Coronary artery (tissue), 2 donors: ENCODE measurements around the gene CETP.
"Not testable (repeated sequence)": the region's sequence is repeated elsewhere in the genome, so short reads cannot be mapped to it uniquely, and the experiment has no call there.

Experiments used
- DNase-seq: peaks from one replicate; pipeline ENCODE4 v3.0.0-alpha.2; 2017; ENCODE audit warnings: low spot score
- H3K27ac ChIP-seq, 2 donors: fragments of 200-600 bp; sonication (generic); one replicate each; pipeline ENCODE4 v1.5.1; 2016 to 2019
- H3K4me3 ChIP-seq: fragments of 200-600 bp; sonication (generic); 2 replicates; pipeline ENCODE4 v1.5.1; 2016; ENCODE audit warnings: mild to moderate bottlenecking, moderate library complexity
- TF ChIP-seq, protein P1 (sequence below): fragments of 200-600 bp; sonication (generic); IDR thresholded peaks from one replicate; pipeline ENCODE4 v1.5.1; 2019; ENCODE audit warnings: antibody characterized with exemption

CETP gene

DNA sequence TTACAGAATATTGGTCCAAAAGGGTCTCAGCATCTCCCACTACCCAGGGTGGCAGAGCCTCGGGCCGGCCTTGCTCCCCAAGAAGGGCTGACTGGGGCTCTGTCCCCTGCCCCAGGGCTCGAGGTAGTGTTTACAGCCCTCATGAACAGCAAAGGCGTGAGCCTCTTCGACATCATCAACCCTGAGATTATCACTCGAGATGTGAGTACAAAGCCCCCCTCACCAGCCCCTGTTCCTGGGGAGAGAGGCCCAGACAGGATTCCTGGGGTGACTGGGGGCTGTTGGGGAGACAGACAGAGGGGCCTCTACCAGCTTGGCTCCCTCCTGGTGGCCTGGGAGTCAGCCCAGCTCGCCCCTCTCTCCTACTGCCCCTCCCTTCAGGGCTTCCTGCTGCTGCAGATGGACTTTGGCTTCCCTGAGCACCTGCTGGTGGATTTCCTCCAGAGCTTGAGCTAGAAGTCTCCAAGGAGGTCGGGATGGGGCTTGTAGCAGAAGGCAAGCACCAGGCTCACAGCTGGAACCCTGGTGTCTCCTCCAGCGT, 21.5 kb downstream of the CETP start:
- no peak for DNase-seq
- no peak overlapping the region for H3K4me3 ChIP-seq
- TF ChIP-seq, protein P1, sequence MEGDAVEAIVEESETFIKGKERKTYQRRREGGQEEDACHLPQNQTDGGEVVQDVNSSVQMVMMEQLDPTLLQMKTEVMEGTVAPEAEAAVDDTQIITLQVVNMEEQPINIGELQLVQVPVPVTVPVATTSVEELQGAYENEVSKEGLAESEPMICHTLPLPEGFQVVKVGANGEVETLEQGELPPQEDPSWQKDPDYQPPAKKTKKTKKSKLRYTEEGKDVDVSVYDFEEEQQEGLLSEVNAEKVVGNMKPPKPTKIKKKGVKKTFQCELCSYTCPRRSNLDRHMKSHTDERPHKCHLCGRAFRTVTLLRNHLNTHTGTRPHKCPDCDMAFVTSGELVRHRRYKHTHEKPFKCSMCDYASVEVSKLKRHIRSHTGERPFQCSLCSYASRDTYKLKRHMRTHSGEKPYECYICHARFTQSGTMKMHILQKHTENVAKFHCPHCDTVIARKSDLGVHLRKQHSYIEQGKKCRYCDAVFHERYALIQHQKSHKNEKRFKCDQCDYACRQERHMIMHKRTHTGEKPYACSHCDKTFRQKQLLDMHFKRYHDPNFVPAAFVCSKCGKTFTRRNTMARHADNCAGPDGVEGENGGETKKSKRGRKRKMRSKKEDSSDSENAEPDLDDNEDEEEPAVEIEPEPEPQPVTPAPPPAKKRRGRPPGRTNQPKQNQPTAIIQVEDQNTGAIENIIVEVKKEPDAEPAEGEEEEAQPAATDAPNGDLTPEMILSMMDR = no peak
- no peak overlapping the region for H3K27ac ChIP-seq

DNA sequence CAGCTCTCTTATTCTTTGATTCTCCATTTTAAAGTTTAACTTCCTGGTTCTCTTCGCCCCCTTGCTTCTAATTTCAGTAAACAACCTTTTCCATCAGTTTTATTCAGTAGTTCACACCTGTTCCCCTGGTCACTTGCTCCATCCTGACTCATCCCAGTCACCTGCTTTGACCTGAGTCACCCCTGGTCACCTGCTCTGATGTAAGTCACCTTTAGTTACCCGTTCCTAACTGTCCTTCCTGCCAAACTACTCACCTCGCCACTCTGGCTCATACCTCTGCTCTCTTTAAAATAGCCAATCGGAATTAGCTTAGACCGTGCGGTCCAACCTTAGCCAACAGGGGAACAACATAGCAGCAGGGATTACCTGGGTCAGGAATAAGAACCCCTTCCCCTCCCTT, 22.9 kb downstream of the CETP start:
- H3K27ac ChIP-seq = peak overlapping the region in 1 of 2 donors; percentile 66
- TF ChIP-seq, protein P1 = no peak
- DNase-seq = no peak
- H3K4me3 ChIP-seq = no peak overlapping the region

DNA sequence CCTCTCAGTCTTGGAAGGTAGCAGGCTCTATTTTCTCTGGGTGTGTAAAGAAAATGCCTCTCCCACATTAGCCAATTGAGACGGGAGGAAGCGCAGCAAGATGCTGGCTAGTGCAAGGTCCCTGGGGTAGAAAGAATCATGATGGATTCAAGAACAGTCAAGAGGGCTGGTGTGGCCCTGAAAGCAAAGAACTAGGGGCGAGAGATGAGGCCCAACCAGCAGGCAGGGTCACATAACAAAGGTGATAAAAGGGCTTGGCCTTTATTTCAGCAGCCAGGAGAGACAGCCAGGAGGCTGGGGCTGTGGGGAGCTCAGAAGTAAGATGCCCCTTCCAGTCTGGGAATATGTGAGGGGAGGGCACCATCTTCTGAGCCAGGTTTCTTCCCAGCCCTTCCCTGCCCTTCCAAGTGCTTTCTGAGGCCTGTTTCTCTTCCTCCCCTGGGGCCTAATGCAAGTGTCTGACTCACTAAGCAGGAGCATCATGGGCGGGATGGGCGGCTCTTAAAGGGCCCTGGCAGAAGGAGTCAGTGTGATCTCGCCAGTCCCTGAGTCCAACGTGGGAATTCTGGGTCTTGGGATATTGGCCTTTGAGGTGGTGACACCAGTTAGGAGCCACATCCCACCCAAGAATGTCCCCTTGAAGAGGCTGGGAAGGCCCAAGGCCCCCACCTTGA, 23.7 kb downstream of the CETP start:
- peak; percentile 86 for DNase-seq
- peak overlapping the region; percentile 58 to 66 for H3K27ac ChIP-seq
- TF ChIP-seq, protein P1 = no peak
- no peak overlapping the region for H3K4me3 ChIP-seq

DNA sequence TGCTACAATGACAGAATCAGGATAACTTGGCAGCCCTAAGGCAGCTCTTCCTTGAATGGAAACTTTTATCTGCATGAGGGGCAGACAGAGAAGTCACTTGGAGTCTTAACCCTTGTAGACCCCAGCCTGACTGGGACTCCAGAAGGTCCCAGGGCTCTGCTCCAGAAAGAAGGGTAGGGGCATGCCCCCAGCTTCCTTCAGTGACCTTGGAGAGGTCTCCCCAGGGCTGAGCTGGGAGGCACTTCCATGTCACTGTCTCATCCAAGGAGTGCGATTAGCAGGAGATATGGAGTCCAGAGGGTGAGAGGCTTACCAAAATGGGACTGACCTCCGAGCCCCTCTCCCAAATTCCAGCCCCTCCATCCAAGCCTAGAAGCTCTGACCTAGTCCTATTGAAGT, 24.2 kb downstream of the CETP start:
- no peak for DNase-seq
- Histone ChIP-seq H3K27ac (peak overlapping the region; percentile 58 to 66), H3K4me3 (no peak overlapping the region)
- TF ChIP-seq, protein P1 = no peak

DNA sequence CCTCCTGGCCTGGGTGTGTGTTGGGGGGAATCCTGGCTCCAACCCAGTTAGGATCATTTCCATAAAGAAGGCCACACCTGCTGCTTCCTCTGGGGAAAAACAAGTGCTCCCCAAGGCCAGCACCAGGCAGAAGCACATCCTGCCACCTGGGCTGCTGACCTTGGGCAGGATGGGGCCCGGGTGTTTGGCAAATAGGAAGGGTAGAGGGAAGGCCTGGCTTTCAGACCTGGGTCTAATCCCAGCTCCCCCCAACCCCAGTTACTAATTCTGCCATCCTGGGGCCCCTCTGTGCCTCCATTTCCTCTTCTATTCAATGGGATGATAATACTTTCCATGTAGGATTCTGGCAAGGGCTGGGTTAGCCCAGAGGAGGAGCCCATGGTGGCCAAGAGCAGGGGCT, 24.6 kb downstream of the CETP start:
- H3K27ac ChIP-seq = peak overlapping the region in 1 of 2 donors; percentile 66
- TF ChIP-seq, protein P1 = no peak

DNA sequence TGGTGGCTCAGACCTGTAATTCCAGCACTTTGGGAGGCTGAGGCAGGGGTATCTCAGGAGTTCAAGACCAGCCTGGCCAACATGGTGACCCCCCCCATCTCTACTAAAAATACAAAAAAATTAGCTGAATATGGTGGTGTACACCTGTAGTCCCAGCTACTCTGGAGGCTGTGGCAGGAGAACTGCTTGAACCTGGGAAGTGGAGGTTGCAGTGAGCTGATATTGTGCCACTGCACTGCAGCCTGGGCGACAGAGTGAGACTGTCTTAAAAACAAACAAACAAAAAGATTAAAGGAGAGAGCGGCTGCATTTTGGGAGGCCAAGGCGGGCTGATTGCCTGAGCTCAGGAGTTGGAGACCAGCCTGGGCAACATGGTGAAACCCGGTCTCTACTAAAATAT, 25.2 kb downstream of the CETP start:
- peak overlapping the region in 1 of 2 donors; percentile 91 for H3K27ac ChIP-seq
- not testable (repeated sequence) for H3K4me3 ChIP-seq, DNase-seq

More for the DNA sequence above, 24.6 kb downstream of the CETP start:
- no peak overlapping the region for H3K4me3 ChIP-seq
- DNase-seq = no peak

DNA sequence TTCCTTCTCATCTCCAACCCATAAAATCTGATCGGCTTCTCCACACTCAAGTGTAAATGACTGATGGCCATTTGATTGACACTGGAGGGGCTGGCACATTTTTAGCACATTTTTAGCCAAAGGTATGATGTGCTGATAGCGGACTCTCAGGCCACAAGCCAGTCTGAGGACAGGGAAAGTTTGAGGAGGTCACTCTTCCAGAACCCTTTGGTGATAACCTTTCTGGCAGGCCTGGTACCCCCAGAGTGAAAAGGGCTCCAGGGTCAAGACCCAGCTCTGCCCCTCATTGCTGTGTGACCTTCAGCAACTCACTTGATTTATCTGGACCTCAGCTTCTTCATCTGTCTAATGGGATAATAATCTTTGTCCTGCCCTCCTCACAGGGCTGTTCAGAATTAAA, 25.9 kb downstream of the CETP start:
- DNase-seq = no peak
- H3K27ac ChIP-seq = peak overlapping the region in 1 of 2 donors; percentile 91
- TF ChIP-seq, protein P1 = no peak

More for the DNA sequence above, 25.9 kb downstream of the CETP start:
- no peak overlapping the region for H3K4me3 ChIP-seq
